Adrenal gland (tissue), 5 donors: ENCODE data around the gene NIPSNAP2.

Experiments used
- POLR2A ChIP-seq, 2 donors: fragments of 450-650 bp; IDR thresholded peaks; one replicate each; pipeline ENCODE4 v1.6.1; 2017; ENCODE audit warnings: antibody characterized with exemption in 2 of 2, mild to moderate bottlenecking in 2 of 2, moderate library complexity in 1 of 2
- TF ChIP-seq, protein P1 (sequence below), 6 experiments: fragments of 450-650 bp in 4 of 6; fragments of 200-600 bp in 2 of 6; sonication (generic) in 1 of 6; IDR thresholded peaks; 1 replicate in 5 of 6; 2 replicates in 1 of 6; pipeline versions ENCODE4 v1.5.1 to v1.8.0; 2016 to 2021; ENCODE audit warnings: antibody characterized with exemption in 6 of 6, mild to moderate bottlenecking in 2 of 6, moderate library complexity in 1 of 6
- donor health status: DM: no; HTN: no; CAD: no.

DNA sequence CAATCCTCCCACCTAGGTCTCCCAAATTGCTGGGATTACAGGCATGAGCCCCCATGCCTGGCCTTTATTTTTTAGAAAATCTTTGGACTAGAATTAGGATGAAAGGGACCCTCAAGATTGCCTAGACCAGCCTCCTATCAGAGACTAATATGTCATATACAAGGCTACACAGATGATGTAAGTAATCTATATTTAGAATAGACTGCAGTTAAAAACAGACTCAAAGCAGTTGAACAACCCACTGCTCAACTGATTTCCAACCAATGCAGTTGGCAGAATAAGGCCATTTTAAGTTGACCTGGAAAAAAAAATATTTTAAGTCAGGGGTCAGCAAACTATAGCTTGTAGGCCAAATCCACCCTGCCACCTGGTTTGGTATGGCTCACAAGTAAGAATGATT is 59.1 kb downstream of the NIPSNAP2 start:
- TF ChIP-seq, protein P1, sequence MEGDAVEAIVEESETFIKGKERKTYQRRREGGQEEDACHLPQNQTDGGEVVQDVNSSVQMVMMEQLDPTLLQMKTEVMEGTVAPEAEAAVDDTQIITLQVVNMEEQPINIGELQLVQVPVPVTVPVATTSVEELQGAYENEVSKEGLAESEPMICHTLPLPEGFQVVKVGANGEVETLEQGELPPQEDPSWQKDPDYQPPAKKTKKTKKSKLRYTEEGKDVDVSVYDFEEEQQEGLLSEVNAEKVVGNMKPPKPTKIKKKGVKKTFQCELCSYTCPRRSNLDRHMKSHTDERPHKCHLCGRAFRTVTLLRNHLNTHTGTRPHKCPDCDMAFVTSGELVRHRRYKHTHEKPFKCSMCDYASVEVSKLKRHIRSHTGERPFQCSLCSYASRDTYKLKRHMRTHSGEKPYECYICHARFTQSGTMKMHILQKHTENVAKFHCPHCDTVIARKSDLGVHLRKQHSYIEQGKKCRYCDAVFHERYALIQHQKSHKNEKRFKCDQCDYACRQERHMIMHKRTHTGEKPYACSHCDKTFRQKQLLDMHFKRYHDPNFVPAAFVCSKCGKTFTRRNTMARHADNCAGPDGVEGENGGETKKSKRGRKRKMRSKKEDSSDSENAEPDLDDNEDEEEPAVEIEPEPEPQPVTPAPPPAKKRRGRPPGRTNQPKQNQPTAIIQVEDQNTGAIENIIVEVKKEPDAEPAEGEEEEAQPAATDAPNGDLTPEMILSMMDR (IDR thresholded peaks at IDR 0.05): no peak
- no peak for TF ChIP-seq POLR2A (IDR thresholded peaks at IDR 0.05)
